Activated naive CD8-positive, alpha-beta T cell (primary cell): Measurements from ENCODE around the gene ZNF692.

ENCODE experiments used
- H3K27ac Mint-ChIP-seq: one replicate; pipeline ENCODE4 v1.8.0; 2021; ENCODE audit warnings: mixed read lengths
- H3K27me3 Mint-ChIP-seq: one replicate; pipeline ENCODE4 v1.8.0; 2021; ENCODE audit warnings: mixed read lengths
- H3K36me3 Mint-ChIP-seq: one replicate; pipeline ENCODE4 v1.8.0; 2021; ENCODE audit warnings: mixed read lengths
- H3K4me1 Mint-ChIP-seq: one replicate; pipeline ENCODE4 v1.8.0; 2021; ENCODE audit warnings: low read depth, mixed read lengths
- H3K4me3 Mint-ChIP-seq: one replicate; pipeline ENCODE4 v1.8.0; 2021; ENCODE audit warnings: mild to moderate bottlenecking, mixed read lengths
- H3K9me3 Mint-ChIP-seq: one replicate; pipeline ENCODE4 v1.8.0; 2021; ENCODE audit warnings: low read depth, mixed read lengths

ZNF692 gene

DNA sequence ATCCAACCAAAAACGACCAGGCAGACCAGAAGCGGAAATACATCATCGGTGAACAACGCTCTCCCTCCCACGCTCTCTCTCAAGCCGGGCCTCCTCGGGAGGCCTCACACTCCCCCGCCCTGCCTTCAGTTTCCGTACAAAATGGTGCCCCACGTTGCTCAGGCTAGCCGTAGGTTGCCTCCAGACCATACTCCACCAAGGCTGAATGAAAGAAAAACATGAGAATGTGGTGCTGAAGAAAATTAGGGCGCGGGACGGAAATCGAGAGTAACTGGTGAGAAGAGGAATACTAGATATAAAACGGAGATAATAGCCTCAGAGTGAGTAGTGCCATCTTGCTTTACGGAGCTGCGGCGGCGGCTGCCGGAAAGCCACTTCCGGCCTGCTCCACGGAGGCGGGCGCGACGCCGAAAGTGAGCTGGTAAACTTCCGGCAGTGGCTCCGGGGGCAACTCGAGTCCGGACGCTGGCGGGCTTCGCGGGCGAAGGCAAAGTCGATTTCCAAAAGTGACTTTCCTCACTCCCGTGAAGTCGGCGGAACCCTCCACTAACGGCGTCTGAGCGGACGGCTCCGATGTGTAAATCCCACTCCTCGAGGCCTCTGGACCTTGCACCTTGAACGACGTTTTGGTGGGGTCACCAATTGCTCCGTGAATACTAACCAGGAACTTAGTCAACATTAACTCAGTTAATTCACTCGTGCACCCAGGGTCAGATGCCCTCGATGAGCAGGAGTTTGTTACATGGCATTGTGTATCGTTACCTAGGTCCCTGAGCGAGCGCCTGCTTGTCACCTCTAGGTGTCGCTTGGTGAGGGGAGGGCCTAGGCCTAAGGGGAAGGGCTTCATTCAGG lies 32.8 kb downstream of the ZNF692 start, which contains the start of gene SH3BP5L:
Gene SH3BP5L (minus strand): TSS at position 7 of the 852 bp plus-strand sequence. CDS start 980 bp downstream, outside the sequence.
- peak within 1 kb of the TSS; percentile 99 for H3K27ac Mint-ChIP-seq
- H3K9me3 Mint-ChIP-seq = no peaks in the 10 kb centered on the region
- no peaks in the 10 kb centered on the region for H3K27me3 Mint-ChIP-seq
- H3K4me3 Mint-ChIP-seq = peak within 1 kb of the TSS; percentile 98
- peaks cover 2% of the 10 kb centered on the region for H3K36me3 Mint-ChIP-seq
- peaks cover 48% of the 10 kb centered on the region for H3K4me1 Mint-ChIP-seq

GRCh38 chr1:248825573-248825908 lies 33.3 kb downstream of the ZNF692 start:
- Mint-ChIP-seq H3K4me3 (peak overlapping the region; percentile 98), H3K4me1 (peaks cover 54% of the 10 kb centered on the region), H3K27ac (peak overlapping the region; percentile 99), H3K9me3 (no peaks in the 10 kb centered on the region), H3K36me3 (peaks cover 2% of the 10 kb centered on the region), H3K27me3 (no peaks in the 10 kb centered on the region)

- Mint-ChIP-seq H3K4me1 (peaks cover 58% of the 10 kb centered on the region), H3K27ac (peak overlapping the region; percentile 99), H3K9me3 (no peaks in the 10 kb centered on the region), H3K4me3 (peak overlapping the region; percentile 98), H3K27me3 (no peaks in the 10 kb centered on the region), H3K36me3 (peaks cover 2% of the 10 kb centered on the region)
These were observed 33.7 kb downstream of the ZNF692 start for GRCh38 chr1:248825136-248825535.

DNA sequence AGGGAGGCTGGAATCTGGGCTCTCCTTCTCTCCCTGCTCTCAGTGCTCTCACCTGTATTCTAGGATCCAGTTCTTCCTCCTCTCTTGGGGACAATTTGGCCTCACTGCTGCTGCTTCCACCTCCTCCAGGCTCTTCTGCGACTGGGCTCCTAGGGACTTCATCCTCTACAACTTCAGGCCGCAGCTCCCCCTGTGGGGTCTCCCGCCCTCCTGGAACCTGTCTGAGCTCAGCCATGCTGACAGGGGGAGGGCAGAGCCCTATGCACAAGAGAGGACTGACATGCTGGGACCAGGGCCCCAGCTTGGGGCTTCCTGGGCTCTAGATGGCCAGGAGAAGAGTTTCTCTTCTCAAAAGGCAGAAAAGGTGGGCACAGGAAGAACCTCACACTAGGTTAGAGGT lies 34.2 kb downstream of the ZNF692 start:
- H3K4me3 Mint-ChIP-seq = peak overlapping the region; percentile 98

DNA sequence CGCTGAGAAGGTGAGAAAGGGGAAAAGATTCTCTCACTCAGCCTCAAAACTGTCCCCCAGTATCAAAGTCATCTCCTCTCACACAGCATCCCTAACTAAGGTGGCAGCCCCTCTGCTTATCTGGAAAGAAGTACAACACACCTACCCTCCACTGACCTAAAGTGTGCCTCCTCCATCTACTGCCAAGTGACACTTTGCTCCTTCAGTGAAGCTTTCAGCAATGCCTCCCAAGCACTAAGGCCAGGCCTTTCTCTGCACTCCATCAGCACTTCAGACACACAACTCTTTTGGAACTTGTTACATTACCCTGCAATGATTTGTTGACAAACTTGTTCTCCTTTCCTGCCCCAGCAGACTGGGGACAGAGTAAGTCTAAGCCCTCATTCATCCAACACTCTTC lies 34.6 kb downstream of the ZNF692 start:
- Mint-ChIP-seq H3K4me3 (peak overlapping the region; percentile 98), H3K27ac (peak overlapping the region; percentile 7), H3K4me1 (peaks cover 62% of the 10 kb centered on the region)

More for the DNA sequence above, 34.2 kb downstream of the ZNF692 start:
- Mint-ChIP-seq H3K27me3 (no peaks in the 10 kb centered on the region), H3K9me3 (no peaks in the 10 kb centered on the region), H3K27ac (peak overlapping the region; percentile 7), H3K4me1 (peaks cover 61% of the 10 kb centered on the region), H3K36me3 (peaks cover 2% of the 10 kb centered on the region)

DNA sequence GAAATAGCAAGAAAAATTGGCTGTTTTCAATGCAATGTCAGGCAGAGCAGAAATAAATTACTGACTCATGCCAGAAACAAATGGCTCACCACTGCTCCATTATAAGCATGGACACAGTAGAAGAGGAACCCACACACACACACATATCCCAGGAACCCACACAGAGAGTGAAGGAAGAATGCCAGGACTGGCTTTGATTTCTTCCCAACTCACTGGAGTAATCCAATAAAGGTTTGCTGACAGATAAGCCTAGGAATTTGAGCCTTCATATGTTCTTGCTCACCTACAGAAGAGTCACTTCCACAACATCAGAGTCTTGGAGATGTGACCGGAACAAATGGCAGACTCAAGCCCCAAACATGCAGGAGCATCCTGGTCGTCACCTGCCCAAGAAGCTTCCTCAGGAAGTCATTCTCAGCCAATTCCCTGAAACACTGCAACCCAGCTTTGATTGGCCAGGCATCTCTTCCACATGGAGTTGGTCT lies 35.3 kb downstream of the ZNF692 start:
- no peaks in the 10 kb centered on the region for H3K9me3 Mint-ChIP-seq
- peaks cover 2% of the 10 kb centered on the region for H3K36me3 Mint-ChIP-seq
- peak overlapping the region; percentile 98 for H3K4me3 Mint-ChIP-seq
- peaks cover 68% of the 10 kb centered on the region for H3K4me1 Mint-ChIP-seq
- no peaks in the 10 kb centered on the region for H3K27me3 Mint-ChIP-seq
- no peak overlapping the region for H3K27ac Mint-ChIP-seq

More for the DNA sequence above, 34.6 kb downstream of the ZNF692 start:
- Mint-ChIP-seq H3K36me3 (peaks cover 2% of the 10 kb centered on the region), H3K27me3 (no peaks in the 10 kb centered on the region), H3K9me3 (no peaks in the 10 kb centered on the region)

- Mint-ChIP-seq H3K27ac (no peak overlapping the region), H3K27me3 (no peaks in the 10 kb centered on the region), H3K4me3 (peak overlapping the region; percentile 23), H3K9me3 (no peaks in the 10 kb centered on the region), H3K4me1 (peaks cover 74% of the 10 kb centered on the region), H3K36me3 (peaks cover 2% of the 10 kb centered on the region)
These were observed 36.5 kb downstream of the ZNF692 start for GRCh38 chr1:248822148-248823032.

DNA sequence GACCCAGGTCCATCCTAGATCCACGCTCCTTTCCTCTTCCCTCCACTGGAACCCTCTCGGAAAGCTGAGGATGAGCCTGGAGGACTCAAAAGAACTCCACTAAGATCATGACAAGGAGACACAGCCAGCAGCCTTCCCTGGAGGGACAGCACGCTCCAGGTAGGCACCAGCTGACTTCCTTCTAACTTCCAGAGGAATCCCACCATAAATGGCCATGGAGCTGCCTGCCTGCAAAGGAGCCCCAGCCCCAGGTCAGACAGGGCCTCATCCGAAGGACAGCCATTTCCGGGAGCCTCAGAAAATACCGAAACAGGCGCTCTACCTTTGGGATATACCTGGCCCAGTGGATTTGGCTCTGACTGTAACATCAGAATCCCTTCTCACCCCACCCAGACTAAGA lies 37.2 kb downstream of the ZNF692 start:
- H3K4me1 Mint-ChIP-seq = peaks cover 79% of the 10 kb centered on the region
- H3K36me3 Mint-ChIP-seq = peaks cover 2% of the 10 kb centered on the region
- H3K27ac Mint-ChIP-seq = no peak overlapping the region
- H3K4me3 Mint-ChIP-seq = peak overlapping the region; percentile 23
- no peaks in the 10 kb centered on the region for H3K9me3 Mint-ChIP-seq
- no peaks in the 10 kb centered on the region for H3K27me3 Mint-ChIP-seq

GRCh38 chr1:248821101-248821500 lies 37.8 kb downstream of the ZNF692 start:
- Mint-ChIP-seq H3K27me3 (no peaks in the 10 kb centered on the region), H3K4me1 (peaks cover 82% of the 10 kb centered on the region), H3K27ac (peak overlapping the region; percentile 13), H3K4me3 (no peak overlapping the region), H3K36me3 (peaks cover 2% of the 10 kb centered on the region), H3K9me3 (no peaks in the 10 kb centered on the region)

DNA sequence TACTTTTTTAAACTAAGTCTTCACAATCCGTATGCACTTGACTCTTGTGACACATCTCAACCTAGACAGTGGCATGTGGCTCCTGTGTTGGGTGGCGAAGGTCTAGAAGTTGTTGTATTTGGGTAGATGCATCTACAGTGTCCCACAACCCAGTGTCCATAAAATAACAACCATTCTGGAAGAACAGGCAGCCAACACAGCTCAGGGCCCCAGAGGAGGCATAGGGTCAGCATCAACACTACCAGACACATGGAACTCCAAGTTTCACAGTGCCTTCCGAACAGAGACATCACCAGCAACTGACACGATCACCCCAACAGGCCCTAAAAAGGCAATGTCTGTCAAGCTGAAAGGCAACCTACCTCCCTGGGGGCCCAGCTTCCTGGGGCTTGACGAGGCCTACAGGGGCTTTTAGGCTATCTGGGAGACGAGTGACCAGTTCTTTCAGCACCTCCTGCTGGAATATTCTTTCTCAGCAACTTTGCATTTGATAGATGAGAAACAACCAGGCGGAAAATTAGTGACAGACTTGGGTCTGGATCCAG lies 38.8 kb downstream of the ZNF692 start:
- Mint-ChIP-seq H3K9me3 (no peaks in the 10 kb centered on the region), H3K4me3 (no peak overlapping the region), H3K27ac (peak overlapping the region; percentile 61), H3K4me1 (peaks cover 82% of the 10 kb centered on the region), H3K36me3 (peaks cover 2% of the 10 kb centered on the region), H3K27me3 (no peaks in the 10 kb centered on the region)

- peaks cover 70% of the 10 kb centered on the region for H3K4me1 Mint-ChIP-seq
- no peaks in the 10 kb centered on the region for H3K27me3 Mint-ChIP-seq
- peak overlapping the region; percentile 56 for H3K4me3 Mint-ChIP-seq
- H3K27ac Mint-ChIP-seq = peak overlapping the region; percentile 68
- H3K36me3 Mint-ChIP-seq = peaks cover 4% of the 10 kb centered on the region
- H3K9me3 Mint-ChIP-seq = no peaks in the 10 kb centered on the region
These were observed 40.1 kb downstream of the ZNF692 start for GRCh38 chr1:248818505-248819374.

GRCh38 chr1:248817065-248817464 lies 41.8 kb downstream of the ZNF692 start:
- H3K4me1 Mint-ChIP-seq = peaks cover 55% of the 10 kb centered on the region
- peak overlapping the region; percentile 63 for H3K4me3 Mint-ChIP-seq
- peak overlapping the region; percentile 83 for H3K27ac Mint-ChIP-seq
- no peaks in the 10 kb centered on the region for H3K9me3 Mint-ChIP-seq
- H3K27me3 Mint-ChIP-seq = no peaks in the 10 kb centered on the region
- H3K36me3 Mint-ChIP-seq = peaks cover 5% of the 10 kb centered on the region

- Mint-ChIP-seq H3K9me3 (no peaks in the 10 kb centered on the region), H3K27me3 (no peaks in the 10 kb centered on the region), H3K4me3 (peak overlapping the region; percentile 63), H3K4me1 (peaks cover 47% of the 10 kb centered on the region), H3K27ac (peak overlapping the region; percentile 83), H3K36me3 (peaks cover 5% of the 10 kb centered on the region)
These were observed 42.6 kb downstream of the ZNF692 start for GRCh38 chr1:248816042-248816851.
